Activated naive CD4-positive, alpha-beta T cell treated with anti-CD3 and anti-CD28 coated beads, Interleukin-2, amount 50 U/mL, for 24 hours (primary cell): ENCODE data around the gene APBB1IP.
"Not testable (repeated sequence)": the region's sequence is repeated elsewhere in the genome, so short reads cannot be mapped to it uniquely, and the experiment has no call there.

Experiments used
- H3K27ac Mint-ChIP-seq: one replicate; pipeline ENCODE4 v1.8.0; 2021; ENCODE audit warnings: mild to moderate bottlenecking, mixed read lengths
- H3K27me3 Mint-ChIP-seq: one replicate; pipeline ENCODE4 v1.8.0; 2021; ENCODE audit warnings: mixed read lengths
- H3K36me3 Mint-ChIP-seq: one replicate; pipeline ENCODE4 v1.8.0; 2021; ENCODE audit warnings: mixed read lengths
- H3K4me1 Mint-ChIP-seq: one replicate; pipeline ENCODE4 v1.8.0; 2021; ENCODE audit warnings: mixed read lengths
- H3K4me3 Mint-ChIP-seq: one replicate; pipeline ENCODE4 v1.8.0; 2021; ENCODE audit warnings: mild to moderate bottlenecking, mixed read lengths
- H3K9me3 Mint-ChIP-seq: one replicate; pipeline ENCODE4 v1.8.0; 2021; ENCODE audit warnings: mixed read lengths

Gene APBB1IP

DNA sequence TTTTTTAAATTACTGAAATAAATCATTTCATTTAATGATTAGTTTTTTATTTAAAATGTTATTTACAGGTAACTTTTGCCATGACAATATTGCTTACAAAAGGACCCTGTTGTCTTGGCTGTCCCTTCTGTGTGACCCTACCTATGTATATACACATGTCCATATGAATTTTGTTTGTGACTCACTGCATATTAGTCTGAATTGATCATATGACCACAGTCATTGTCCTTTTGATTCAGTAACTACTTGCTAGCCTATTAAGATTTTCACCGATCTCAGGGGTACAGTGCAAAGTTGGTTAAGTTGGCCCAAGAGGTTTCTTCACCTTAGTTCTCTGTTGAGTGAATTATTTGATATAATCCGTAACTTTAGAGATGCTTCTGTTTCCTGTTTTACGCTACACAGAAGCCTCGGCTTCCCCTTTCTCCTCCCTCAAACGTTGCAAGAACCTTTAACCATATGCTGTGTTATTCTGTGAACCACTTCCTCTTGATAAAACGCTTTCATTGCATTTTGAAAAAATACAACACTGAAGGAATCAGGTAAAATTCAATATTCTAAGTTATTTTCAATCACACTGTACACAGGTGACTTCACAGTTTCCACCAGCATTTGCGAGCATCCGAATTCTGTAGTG, 43.9 kb downstream of the APBB1IP start:
- no peaks in the 10 kb centered on the region for H3K27me3 Mint-ChIP-seq
- H3K4me3 Mint-ChIP-seq = peak overlapping the region; percentile 82
- H3K4me1 Mint-ChIP-seq = peaks cover 78% of the 10 kb centered on the region
- peaks cover 4% of the 10 kb centered on the region for H3K9me3 Mint-ChIP-seq
- H3K27ac Mint-ChIP-seq = peak overlapping the region; percentile 98
- peaks cover 11% of the 10 kb centered on the region for H3K36me3 Mint-ChIP-seq

DNA sequence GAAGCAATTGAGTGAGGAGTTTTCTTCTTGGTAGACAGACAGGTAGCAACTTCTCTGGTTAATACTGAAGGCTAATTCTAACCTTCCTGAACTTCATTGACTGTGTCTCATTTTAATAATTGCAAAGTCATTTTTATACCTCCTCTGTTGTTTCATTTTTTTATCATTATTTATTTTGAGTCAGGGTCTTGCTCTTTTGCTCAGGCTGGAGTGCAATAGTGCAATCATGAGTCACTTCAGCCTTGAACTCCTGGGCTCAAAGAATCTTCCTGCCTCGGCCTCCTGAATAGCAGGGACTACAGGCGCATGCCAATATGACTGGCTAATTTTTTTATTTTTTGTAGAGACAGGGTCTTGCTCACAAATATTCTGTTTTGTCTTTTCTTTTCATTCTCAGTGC, 45.4 kb downstream of the APBB1IP start:
- no peaks in the 10 kb centered on the region for H3K27me3 Mint-ChIP-seq
- peaks cover 3% of the 10 kb centered on the region for H3K36me3 Mint-ChIP-seq
- H3K27ac Mint-ChIP-seq = peak overlapping the region; percentile 92
- peaks cover 4% of the 10 kb centered on the region for H3K9me3 Mint-ChIP-seq
- H3K4me1 Mint-ChIP-seq = peaks cover 78% of the 10 kb centered on the region
- peak overlapping the region; percentile 63 for H3K4me3 Mint-ChIP-seq

DNA sequence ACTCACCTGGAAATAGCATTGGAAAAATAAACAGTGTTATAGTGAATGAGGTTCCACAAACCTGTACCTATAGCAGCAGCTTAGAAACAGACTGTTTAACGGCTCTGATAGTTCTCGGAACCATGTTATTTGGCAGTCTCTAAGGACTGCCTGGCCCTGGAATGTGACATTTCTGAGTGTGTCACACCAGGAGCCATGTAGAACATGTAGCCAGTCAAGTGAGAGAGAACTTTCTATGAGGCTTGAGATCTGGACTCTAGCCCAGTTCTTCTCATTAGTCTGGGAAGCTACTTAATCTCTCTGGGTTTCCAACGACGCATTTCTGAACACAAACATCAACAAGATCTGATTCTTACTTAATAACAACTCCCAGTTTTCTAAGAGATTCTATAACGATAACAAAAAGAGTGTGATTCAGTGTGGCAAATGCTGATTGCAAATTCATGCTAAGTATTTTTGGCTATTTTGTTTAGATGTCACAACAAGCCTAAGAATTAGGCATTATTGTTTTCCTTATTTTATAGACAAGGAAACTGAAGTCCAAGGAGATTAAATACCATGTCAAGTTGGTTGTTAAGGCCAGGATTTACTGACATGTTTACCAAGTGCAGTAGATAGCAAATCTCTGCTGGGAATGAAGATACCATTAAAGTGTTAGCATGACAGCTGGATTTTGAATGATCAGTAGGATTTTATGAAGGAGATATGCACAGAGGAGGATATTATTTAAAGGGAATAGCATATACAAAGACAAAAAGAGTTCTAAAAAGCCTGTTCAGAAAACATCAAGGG, 47.2 kb downstream of the APBB1IP start:
- Mint-ChIP-seq H3K36me3 (peaks cover 8% of the 10 kb centered on the region), H3K27ac (peak overlapping the region; percentile 95), H3K9me3 (peaks cover under 1% of the 10 kb centered on the region), H3K27me3 (no peaks in the 10 kb centered on the region), H3K4me1 (peaks cover 80% of the 10 kb centered on the region), H3K4me3 (peak overlapping the region; percentile 62)

- Mint-ChIP-seq H3K36me3 (peaks cover 8% of the 10 kb centered on the region), H3K27me3 (no peaks in the 10 kb centered on the region), H3K27ac (peak overlapping the region; percentile 98), H3K4me1 (peaks cover 72% of the 10 kb centered on the region), H3K4me3 (peak overlapping the region; percentile 83), H3K9me3 (no peaks in the 10 kb centered on the region)
Measured at GRCh38 chr10:26486304-26486703, 48.2 kb downstream of the APBB1IP start.

- Mint-ChIP-seq H3K27ac (peak overlapping the region; percentile 98), H3K27me3 (no peaks in the 10 kb centered on the region), H3K4me3 (peak overlapping the region; percentile 83), H3K9me3 (no peaks in the 10 kb centered on the region), H3K4me1 (peaks cover 70% of the 10 kb centered on the region), H3K36me3 (peaks cover 11% of the 10 kb centered on the region)
Measured at GRCh38 chr10:26486990-26487850, 49.1 kb downstream of the APBB1IP start.

DNA sequence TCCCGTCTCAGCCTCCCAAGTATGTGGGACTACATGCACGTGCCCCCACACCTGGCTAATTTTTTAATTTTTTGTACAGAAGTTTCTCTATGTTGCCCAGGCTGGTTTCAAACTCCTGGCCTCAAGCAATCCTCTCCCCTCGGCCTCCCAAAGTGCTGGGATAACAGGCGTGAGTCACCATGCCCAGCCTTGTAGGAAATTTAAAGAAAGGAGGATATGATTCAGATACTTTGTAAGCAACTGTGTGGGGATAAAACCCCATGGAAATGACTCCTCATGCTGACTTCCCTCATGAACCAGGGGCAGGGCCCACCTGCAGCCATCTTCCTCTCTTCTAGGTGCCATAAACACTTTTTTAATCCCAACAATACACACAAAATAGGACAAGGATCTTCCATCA, 50.2 kb downstream of the APBB1IP start:
- H3K27me3 Mint-ChIP-seq = no peaks in the 10 kb centered on the region
- peak overlapping the region; percentile 66 for H3K4me3 Mint-ChIP-seq
- peak overlapping the region; percentile 98 for H3K27ac Mint-ChIP-seq
- no peaks in the 10 kb centered on the region for H3K9me3 Mint-ChIP-seq
- peaks cover 66% of the 10 kb centered on the region for H3K4me1 Mint-ChIP-seq
- H3K36me3 Mint-ChIP-seq = peaks cover 18% of the 10 kb centered on the region

DNA sequence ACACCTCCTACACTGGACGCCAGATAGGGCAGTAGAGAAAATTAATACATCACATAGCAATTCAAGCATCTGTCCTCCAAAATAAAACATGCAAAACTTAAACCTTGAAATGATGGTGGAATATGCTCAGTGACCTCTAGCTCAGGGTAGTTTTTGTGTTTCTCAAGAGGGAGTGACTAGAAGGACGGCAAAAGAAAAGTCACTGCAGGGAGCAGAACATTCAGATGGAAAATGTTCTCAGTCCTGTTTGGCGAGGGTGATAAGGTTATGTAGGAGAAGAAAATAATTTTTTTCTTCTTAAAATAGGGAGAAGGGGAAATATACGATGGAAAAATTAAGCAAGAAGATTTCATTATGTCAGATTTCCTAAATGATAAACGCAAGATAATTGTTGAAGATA, 50.9 kb downstream of the APBB1IP start:
- Mint-ChIP-seq H3K36me3 (peaks cover 24% of the 10 kb centered on the region), H3K27ac (peak overlapping the region; percentile 98), H3K27me3 (no peaks in the 10 kb centered on the region), H3K9me3 (no peaks in the 10 kb centered on the region), H3K4me1 (peaks cover 59% of the 10 kb centered on the region), H3K4me3 (peak overlapping the region; percentile 66)

DNA sequence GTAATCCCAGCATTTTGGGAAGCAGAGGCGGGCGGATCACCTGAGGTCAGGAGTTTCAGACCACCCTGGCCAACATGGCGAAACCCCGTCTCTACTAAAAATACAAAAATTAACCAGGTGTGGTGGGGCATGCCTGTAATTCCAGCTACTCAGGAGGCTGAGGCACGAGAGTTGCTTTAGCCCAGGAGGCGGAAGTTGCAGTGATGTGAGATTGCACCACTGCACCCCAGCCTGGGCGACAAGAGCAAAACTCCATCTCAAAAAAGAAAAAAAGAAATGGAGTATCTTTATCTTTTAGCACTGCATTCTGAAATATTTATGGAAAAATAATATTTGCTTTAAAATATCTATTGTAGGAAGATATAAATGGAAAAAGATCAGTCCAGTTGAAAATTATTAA, 52.2 kb downstream of the APBB1IP start:
- peaks cover 26% of the 10 kb centered on the region for H3K36me3 Mint-ChIP-seq
- not testable (repeated sequence) for H3K27me3 Mint-ChIP-seq, H3K9me3 Mint-ChIP-seq, H3K4me3 Mint-ChIP-seq, H3K27ac Mint-ChIP-seq
- H3K4me1 Mint-ChIP-seq = peaks cover 57% of the 10 kb centered on the region

DNA sequence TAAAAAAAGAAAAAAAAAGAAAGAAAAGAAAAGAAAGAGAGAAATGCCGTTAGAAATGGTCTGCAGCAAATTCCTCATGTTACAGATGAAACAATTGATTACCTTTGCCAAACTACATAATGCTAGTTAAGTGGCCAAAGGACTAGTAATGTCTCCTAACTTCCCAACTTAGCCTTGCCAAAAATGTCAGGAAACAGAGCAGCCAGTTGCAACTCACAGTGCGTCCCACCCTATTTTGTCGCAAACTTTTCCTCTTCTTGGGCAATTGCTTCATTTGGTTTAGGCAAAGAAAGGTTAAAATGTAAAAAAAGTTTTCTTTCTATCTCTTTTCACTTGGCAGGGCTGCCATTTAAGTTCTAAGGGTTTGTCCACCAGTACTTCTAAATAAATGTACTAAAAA, 53.1 kb downstream of the APBB1IP start:
- Mint-ChIP-seq H3K9me3 (no peaks in the 10 kb centered on the region), H3K27ac (no peak overlapping the region), H3K36me3 (peaks cover 30% of the 10 kb centered on the region), H3K27me3 (no peaks in the 10 kb centered on the region), H3K4me3 (no peak overlapping the region), H3K4me1 (peaks cover 55% of the 10 kb centered on the region)

DNA sequence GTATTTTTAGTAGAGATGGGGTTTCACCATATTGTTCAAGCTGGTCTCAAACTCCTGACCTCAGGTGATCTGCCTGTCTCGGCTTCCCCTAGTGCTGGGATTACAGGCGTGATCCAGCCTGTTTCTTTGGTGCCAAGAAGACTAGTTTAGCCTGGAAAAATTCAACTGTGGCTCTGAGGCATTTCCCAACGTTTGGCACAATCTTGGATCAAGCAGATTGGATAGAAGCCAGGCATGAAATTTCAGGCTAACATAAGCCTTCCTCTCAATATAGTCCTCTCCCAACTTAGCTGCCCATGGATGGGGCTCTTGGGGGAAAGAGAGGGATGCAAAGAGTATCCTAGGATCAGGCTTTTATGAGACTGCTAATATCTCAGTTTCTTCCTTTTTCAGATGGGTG, 53.8 kb downstream of the APBB1IP start:
- Mint-ChIP-seq H3K27me3 (no peaks in the 10 kb centered on the region), H3K27ac (peak overlapping the region; percentile 83), H3K4me1 (peaks cover 49% of the 10 kb centered on the region), H3K4me3 (no peak overlapping the region), H3K36me3 (peaks cover 30% of the 10 kb centered on the region), H3K9me3 (no peaks in the 10 kb centered on the region)

DNA sequence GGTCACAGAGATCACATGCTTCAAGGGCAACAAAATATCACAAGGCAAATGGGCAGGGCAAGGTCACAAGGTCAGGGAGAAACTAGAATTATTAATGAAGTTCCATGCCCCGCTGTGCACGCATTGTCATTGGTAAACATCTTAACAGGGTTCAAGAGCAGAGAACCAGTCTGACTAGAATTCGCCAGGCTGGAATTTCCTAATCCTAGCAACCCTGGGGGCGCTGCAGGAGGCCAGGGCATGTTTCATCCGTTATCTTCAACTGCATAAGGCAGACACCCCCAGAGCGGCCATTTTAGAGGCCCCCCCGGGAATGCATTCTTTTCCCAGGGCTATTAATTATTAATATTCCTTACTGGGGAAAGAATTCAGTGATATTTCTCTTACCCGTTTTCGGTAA, 54.6 kb downstream of the APBB1IP start:
- Mint-ChIP-seq H3K27ac (peak overlapping the region; percentile 83), H3K36me3 (peaks cover 30% of the 10 kb centered on the region), H3K4me1 (peaks cover 42% of the 10 kb centered on the region)
- not testable (repeated sequence) for H3K4me3 Mint-ChIP-seq, H3K9me3 Mint-ChIP-seq, H3K27me3 Mint-ChIP-seq

DNA sequence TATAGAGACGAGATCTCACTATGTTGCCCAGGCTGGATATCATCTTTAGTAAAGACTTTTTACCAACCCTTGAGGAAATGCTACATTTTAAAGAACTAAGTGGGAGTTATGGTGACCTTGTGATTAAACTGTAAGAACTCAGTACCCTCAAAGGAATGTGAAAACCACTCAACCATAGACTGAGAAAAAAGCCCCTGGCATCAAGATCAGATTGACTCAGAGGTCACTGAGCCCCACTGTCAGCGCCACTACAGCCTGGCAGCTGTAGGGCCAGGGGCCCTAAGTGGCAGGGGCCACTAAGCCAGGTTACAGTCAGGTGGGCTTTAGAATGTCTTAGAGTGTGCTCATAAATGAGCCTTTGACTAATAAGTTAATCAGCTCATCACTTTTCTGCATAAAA, 55.9 kb downstream of the APBB1IP start:
- H3K4me3 Mint-ChIP-seq = no peak overlapping the region
- H3K4me1 Mint-ChIP-seq = peaks cover 29% of the 10 kb centered on the region
- no peaks in the 10 kb centered on the region for H3K9me3 Mint-ChIP-seq
- no peak overlapping the region for H3K27ac Mint-ChIP-seq
- H3K27me3 Mint-ChIP-seq = no peaks in the 10 kb centered on the region
- peaks cover 30% of the 10 kb centered on the region for H3K36me3 Mint-ChIP-seq

DNA sequence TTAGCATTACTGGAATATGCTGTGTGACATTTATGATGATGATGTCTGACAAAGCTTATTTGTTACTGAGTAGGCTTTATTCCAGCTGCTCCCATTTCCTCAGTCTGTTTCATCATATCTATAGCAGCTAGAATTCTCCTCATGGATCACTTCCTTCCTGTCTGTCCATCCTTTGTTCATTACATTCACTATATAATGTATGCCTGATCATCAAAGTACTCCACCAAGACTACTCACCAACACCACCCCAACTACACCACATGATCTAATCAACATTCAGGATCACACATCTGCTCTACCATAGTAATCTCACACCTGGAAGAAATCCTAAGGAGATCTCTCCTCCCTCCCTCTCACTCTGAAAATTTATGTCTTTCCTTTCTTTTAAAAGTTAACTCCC, 61.3 kb downstream of the APBB1IP start:
- Mint-ChIP-seq H3K27me3 (no peaks in the 10 kb centered on the region), H3K27ac (peak overlapping the region; percentile 9), H3K4me3 (no peak overlapping the region), H3K4me1 (peaks cover 40% of the 10 kb centered on the region), H3K36me3 (peaks cover 31% of the 10 kb centered on the region), H3K9me3 (no peaks in the 10 kb centered on the region)

- Mint-ChIP-seq H3K4me1 (peaks cover 52% of the 10 kb centered on the region), H3K27ac (peak overlapping the region; percentile 65), H3K36me3 (peaks cover 44% of the 10 kb centered on the region), H3K27me3 (no peaks in the 10 kb centered on the region), H3K4me3 (no peak overlapping the region), H3K9me3 (no peaks in the 10 kb centered on the region)
Measured at GRCh38 chr10:26502986-26503385, 64.8 kb downstream of the APBB1IP start.

- Mint-ChIP-seq H3K9me3 (no peaks in the 10 kb centered on the region), H3K36me3 (peaks cover 46% of the 10 kb centered on the region), H3K27me3 (no peaks in the 10 kb centered on the region), H3K4me1 (peaks cover 55% of the 10 kb centered on the region), H3K27ac (no peak overlapping the region), H3K4me3 (no peak overlapping the region)
Measured at GRCh38 chr10:26503911-26504310, 65.8 kb downstream of the APBB1IP start.

- not testable (repeated sequence) for H3K9me3 Mint-ChIP-seq, H3K4me3 Mint-ChIP-seq, H3K27ac Mint-ChIP-seq, H3K27me3 Mint-ChIP-seq
- Mint-ChIP-seq H3K4me1 (peaks cover 58% of the 10 kb centered on the region), H3K36me3 (peaks cover 50% of the 10 kb centered on the region)
Measured at GRCh38 chr10:26504429-26504828, 66.3 kb downstream of the APBB1IP start.
